Vagina (tissue), 2 donors: Measurements from ENCODE around the gene IL2RA.

ENCODE experiments used
- POLR2A ChIP-seq, 2 donors: fragments of 450-650 bp; IDR thresholded peaks; one replicate each; pipeline ENCODE4 v1.6.1; 2017; ENCODE audit warnings: antibody characterized with exemption in 2 of 2, mild to moderate bottlenecking in 2 of 2, moderate library complexity in 2 of 2
- TF ChIP-seq, protein P1 (sequence below), 3 experiments: fragments of 450-650 bp in 2 of 3; fragments of 200-600 bp in 1 of 3; sonication (generic) in 1 of 3; IDR thresholded peaks; one replicate each; pipeline ENCODE4 v1.5.1; 2017 to 2019; ENCODE audit warnings: antibody characterized with exemption in 3 of 3, mild to moderate bottlenecking in 2 of 3, moderate library complexity in 2 of 3

DNA sequence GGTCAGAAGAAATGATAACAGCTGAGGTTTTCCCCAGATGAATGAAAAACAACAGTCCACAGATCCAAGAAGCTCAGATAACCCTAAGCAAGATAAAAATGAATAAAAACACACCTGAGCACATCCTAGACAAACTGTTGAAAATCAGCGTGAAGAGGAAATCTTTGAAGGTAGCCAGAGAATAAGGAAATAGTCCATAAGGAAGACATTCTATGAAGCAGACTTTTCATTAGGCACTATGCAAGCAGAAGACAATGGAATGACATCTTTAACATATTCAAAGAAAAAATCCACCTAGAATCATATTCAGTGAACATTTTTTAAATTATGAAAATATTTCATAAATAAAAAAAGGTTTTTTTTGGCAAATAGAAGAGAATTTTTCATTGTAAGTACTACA, 69.8 kb downstream of the IL2RA start:
- no peak for TF ChIP-seq POLR2A (IDR thresholded peaks at IDR 0.05)
- TF ChIP-seq, protein P1, sequence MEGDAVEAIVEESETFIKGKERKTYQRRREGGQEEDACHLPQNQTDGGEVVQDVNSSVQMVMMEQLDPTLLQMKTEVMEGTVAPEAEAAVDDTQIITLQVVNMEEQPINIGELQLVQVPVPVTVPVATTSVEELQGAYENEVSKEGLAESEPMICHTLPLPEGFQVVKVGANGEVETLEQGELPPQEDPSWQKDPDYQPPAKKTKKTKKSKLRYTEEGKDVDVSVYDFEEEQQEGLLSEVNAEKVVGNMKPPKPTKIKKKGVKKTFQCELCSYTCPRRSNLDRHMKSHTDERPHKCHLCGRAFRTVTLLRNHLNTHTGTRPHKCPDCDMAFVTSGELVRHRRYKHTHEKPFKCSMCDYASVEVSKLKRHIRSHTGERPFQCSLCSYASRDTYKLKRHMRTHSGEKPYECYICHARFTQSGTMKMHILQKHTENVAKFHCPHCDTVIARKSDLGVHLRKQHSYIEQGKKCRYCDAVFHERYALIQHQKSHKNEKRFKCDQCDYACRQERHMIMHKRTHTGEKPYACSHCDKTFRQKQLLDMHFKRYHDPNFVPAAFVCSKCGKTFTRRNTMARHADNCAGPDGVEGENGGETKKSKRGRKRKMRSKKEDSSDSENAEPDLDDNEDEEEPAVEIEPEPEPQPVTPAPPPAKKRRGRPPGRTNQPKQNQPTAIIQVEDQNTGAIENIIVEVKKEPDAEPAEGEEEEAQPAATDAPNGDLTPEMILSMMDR (IDR thresholded peaks at IDR 0.05) = no peak
